Choroid plexus epithelial cell (primary cell): ENCODE results near the gene MIA.
"Not testable (repeated sequence)": the region's sequence is repeated elsewhere in the genome, so short reads cannot be mapped to it uniquely, and the experiment has no call there.

Experiments used
- DNase-seq: peaks from one replicate; pipeline ENCODE4 v3.0.0-alpha.2; 2010; ENCODE audit warnings: low read depth
- H3K4me3 ChIP-seq: 2 replicates; pipeline ENCODE4 v1.5.1; 2011; ENCODE audit warnings: low read depth, mild to moderate bottlenecking, control low read depth, low read length, moderate library complexity
- TF ChIP-seq, protein P1 (sequence below): conservative IDR thresholded peaks from 2 replicates; pipeline ENCODE4 v1.5.1; 2011; ENCODE audit warnings: low read depth, mild to moderate bottlenecking, control low read depth, inconsistent platforms, low read length, moderate library complexity

MIA gene

DNA sequence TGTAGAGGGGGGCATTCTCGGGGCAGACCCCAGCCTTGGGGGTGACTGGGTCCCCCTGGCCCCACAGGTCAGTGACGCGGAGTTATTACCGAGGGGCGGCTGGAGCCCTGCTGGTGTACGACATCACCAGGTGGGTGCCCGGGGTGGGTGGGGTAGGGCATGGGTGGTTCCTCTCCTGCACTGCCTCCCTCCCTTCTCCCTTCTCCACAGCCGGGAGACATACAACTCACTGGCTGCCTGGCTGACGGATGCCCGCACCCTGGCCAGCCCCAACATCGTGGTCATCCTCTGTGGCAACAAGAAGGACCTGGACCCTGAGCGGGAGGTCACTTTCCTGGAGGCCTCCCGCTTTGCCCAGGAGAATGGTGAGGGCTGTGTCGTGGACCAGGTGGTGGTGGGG, 8.4 kb downstream of the MIA start:
- no peak overlapping the region for H3K4me3 ChIP-seq
- no peak for DNase-seq
- TF ChIP-seq, protein P1, sequence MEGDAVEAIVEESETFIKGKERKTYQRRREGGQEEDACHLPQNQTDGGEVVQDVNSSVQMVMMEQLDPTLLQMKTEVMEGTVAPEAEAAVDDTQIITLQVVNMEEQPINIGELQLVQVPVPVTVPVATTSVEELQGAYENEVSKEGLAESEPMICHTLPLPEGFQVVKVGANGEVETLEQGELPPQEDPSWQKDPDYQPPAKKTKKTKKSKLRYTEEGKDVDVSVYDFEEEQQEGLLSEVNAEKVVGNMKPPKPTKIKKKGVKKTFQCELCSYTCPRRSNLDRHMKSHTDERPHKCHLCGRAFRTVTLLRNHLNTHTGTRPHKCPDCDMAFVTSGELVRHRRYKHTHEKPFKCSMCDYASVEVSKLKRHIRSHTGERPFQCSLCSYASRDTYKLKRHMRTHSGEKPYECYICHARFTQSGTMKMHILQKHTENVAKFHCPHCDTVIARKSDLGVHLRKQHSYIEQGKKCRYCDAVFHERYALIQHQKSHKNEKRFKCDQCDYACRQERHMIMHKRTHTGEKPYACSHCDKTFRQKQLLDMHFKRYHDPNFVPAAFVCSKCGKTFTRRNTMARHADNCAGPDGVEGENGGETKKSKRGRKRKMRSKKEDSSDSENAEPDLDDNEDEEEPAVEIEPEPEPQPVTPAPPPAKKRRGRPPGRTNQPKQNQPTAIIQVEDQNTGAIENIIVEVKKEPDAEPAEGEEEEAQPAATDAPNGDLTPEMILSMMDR = no peak

DNA sequence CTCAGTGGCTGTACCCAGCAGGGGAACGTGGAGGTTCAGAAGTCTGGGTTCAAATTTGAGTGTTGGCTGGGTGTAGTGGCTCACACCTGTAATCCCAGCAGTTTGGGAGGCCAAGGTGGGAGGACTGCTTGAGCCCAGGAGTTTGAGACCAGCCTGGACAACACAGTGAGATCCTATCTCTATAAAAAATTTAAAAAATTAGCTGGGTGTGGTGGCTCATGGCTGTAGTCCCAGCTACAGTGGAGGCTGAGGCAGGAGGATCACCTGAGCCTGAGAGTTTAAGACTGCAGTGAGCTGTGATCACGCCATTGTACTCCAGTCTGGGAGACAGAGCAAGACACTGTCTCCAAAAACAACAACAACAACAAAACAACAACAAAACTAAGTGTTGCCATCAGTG, 8.8 kb downstream of the MIA start:
- not testable (repeated sequence) for H3K4me3 ChIP-seq

DNA sequence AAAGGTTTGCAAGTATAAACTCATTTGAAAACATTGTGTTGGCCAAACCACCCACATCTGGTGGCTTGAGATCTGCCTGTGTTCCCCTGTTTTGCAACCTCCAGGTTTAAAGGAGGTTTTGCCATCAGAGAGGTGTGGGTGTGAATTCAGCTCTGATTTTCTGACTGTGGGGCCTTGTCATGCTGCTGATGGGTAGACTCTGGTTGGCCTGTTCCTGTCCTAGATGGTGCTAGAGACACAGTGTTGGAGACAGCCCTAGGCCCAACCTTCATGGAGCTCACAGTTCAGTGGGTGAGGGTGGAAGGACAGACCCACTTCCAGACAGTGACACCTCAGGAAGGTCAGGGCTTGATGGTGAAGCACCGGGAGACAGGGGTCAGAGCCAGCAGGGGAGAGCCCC, 10.2 kb downstream of the MIA start:
- DNase-seq = no peak
- H3K4me3 ChIP-seq = no peak overlapping the region
- TF ChIP-seq, protein P1 = no peak

More for the DNA sequence above, 8.8 kb downstream of the MIA start:
- not testable (repeated sequence) for DNase-seq

DNA sequence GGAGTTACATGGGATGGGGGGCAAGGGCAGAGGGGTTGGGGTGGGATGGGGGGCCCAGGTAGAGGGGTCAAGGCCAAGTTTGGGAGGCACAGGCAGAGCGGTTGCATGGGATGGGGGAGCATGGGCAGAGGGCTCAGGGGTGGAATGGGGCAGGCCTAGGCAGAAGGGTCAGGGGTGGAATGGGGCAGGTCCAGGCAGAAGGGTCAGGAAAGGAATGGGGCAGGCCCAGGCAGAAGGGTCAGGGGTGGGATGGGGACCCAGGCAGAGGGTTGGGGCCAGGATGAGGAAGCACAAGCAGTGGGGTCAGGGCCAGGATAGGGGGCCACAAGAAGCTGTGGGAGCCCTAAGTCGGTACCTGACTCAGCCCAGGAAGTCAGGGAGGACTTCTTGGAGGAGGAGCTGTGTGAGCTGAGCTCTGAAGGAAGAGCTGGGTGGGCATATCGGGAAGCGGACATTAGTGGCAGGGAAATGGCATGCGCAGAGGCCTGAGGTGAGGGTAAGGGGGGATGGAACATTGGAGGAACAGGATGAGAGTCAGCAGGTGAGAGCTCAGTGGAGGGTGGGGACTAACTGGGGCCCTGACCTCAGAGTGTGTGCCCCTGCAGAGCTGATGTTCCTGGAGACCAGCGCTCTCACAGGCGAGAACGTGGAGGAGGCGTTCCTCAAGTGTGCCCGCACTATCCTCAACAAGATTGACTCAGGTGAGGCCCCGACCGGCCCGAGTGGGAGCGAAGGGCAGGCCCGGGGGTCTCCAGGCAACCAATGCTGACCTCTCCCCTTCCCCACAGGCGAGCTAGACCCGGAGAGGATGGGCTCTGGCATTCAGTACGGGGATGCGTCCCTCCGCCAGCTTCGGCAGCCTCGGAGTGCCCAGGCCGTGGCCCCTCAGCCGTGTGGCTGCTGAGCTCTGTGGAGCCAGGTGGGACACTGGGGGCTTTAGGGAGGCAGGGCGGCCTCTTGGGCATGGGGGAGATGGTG, 11.0 kb downstream of the MIA start:
- no peak for DNase-seq
- H3K4me3 ChIP-seq = no peak overlapping the region
- TF ChIP-seq, protein P1 = no peak

DNA sequence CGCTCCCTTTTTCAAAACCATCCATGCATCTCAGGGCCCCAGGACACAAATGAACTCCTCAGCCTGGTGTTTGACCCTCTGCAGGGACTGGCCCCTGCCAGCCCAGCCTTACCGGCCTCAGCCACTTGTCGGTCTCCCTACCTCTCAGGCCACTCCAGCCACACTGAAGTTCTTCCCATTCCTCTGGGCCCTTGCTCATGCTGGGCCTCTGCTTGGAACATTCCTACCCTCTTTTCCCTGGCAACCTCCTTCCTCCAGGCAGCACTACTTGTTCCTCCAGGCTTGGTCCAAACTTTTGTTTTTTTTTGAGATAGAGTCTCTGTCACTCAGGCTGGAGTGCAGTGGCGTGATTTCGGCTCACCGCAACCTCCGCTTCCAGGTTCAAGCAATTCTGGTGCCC, 16.0 kb downstream of the MIA start:
- H3K4me3 ChIP-seq = no peak overlapping the region
- TF ChIP-seq, protein P1 = no peak
- no peak for DNase-seq

DNA sequence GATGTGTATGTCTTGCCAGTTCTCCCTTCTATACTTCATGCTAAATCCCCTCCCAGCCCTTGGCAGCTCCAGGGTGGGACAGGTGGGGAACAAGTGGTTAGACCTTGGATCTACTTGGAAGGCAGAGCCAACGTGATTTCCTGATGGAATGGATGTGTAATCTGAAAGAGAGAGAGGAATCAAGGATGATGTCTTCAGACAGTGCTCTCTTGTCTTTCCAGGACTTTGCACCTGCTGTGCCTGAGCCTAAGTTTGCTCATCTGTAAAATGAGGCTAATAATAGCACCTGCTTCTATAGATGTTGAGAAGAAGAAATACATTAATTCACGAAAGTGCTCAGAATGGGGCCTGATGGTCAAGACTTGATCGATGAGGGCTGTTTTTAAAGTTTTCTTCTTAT, 16.7 kb downstream of the MIA start:
- TF ChIP-seq, protein P1 = no peak

DNA sequence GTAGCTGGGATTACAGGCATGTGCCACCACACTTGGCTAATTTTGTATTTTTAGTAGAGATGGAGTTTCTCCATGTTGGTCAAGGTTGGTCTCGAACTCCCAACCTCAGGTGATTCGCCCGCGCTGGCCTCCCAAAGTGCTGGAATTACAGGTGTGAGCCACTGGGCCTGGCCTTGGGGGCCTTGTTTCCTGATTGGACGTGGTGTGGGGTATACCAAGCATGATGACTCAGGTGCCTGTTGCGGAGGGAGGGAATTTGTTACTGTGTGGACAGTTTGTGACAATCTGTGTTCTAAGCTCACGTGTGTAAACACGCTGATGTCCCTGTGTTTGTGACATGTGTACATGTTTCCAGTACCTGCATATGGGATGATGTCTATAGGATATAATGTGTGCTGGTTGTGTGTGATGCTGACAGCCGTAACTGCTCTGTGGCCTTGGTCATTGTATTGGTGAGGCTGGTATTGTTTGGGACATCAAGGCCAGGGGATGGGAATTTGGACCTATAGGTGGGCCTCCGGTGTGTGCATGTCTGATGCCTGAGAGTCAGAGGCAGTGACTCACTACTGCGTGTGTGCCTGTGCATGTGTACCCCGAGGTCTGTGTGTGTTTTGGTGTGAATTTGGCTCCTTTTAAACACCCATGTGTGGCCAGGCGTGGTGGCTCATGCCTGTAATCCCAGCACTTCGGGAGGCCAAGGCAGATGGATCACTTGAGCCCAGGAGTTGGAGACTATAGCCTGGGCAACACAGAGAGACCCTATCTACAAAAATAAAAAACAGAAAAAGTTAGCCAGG, 22.0 kb downstream of the MIA start:
- TF ChIP-seq, protein P1 = no peak
- DNase-seq = no peak
- H3K4me3 ChIP-seq = no peak overlapping the region

More for the DNA sequence above, 16.7 kb downstream of the MIA start:
- H3K4me3 ChIP-seq = no peak overlapping the region
- no peak for DNase-seq
